OCI-LY7 (cell line): ENCODE measurements around the gene DNAH8. TPM values are rescaled to one million over a fixed set of nuclear protein-coding genes. Genes with fewer than 3 reads are reported as not detected.

Source experiments
- BruUV-seq: library from RNA; stranded (reverse); fragments of 400-500 nt; replicated peaks from 2 replicates; lab custom pipeline; 2021; lab: Mats Ljungman, UMichigan
- CTCF ChIA-PET: fragments of 300-600 bp; sonication (Branson Sonifier 250); formaldehyde crosslinking; loops from one replicate; lab custom pipeline; 2022; ENCODE audit warnings: antibody characterized with exemption; ENCODE audit not compliant: unreplicated experiment; lab: Charles Lee
- POLR2A ChIA-PET: fragments of 300-600 bp; sonication (Branson Sonifier 250); formaldehyde crosslinking; loops from one replicate; lab custom pipeline; 2022; ENCODE audit warnings: antibody characterized with exemption; lab: Charles Lee
- DNase-seq: peaks from one replicate; pipeline ENCODE4 v3.0.0-alpha.2; 2015; ENCODE audit warnings: low spot score
- H2AFZ ChIP-seq: fragments of 200-600 bp; sonication (generic), shearing (Covaris generic); 2 replicates; pipeline ENCODE4 v1.6.1; 2014; ENCODE audit warnings: mild to moderate bottlenecking, antibody characterized with exemption, low read length, moderate library complexity
- H3K27ac ChIP-seq: fragments of 200-600 bp; sonication (generic); 2 replicates; pipeline ENCODE4 v1.5.1; 2014; ENCODE audit warnings: mixed run types, low read depth, mild to moderate bottlenecking, moderate library complexity, low read length, inconsistent platforms; ENCODE audit not compliant: poor library complexity, severe bottlenecking
- H3K36me3 ChIP-seq: fragments of 200-600 bp; sonication (generic); 2 replicates; pipeline ENCODE4 v1.6.1; 2014; ENCODE audit warnings: mild to moderate bottlenecking, antibody characterized with exemption, low read length, moderate library complexity, mixed read lengths; ENCODE audit not compliant: insufficient read depth
- H3K4me1 ChIP-seq: fragments of 200-600 bp; sonication (generic); 2 replicates; pipeline ENCODE4 v1.5.1; 2014; ENCODE audit warnings: mild to moderate bottlenecking, low read length; ENCODE audit not compliant: insufficient read depth, poor library complexity, severe bottlenecking
- H3K4me2 ChIP-seq: fragments of 200-600 bp; sonication (generic); 2 replicates; pipeline ENCODE4 v1.6.1; 2014; ENCODE audit warnings: mild to moderate bottlenecking, low read length
- H3K4me3 ChIP-seq: fragments of 200-600 bp; sonication (generic); 2 replicates; pipeline ENCODE4 v1.5.1; 2014; ENCODE audit warnings: mild to moderate bottlenecking, low read depth, low read length; ENCODE audit not compliant: poor library complexity, severe bottlenecking
- H3K79me2 ChIP-seq: fragments of 200-600 bp; sonication (generic); 2 replicates; pipeline ENCODE4 v1.6.1; 2016; ENCODE audit warnings: low read depth, mild to moderate bottlenecking, low read length, moderate library complexity, mixed read lengths; ENCODE audit not compliant: insufficient read depth
- H3K9me2 ChIP-seq: fragments of 200-600 bp; sonication (generic); 2 replicates; pipeline ENCODE4 v1.6.1; 2016; ENCODE audit warnings: mild to moderate bottlenecking, low read length, mixed read lengths; ENCODE audit not compliant: insufficient read depth
- H3K9me3 ChIP-seq: fragments of 200-600 bp; sonication (generic); 2 replicates; pipeline ENCODE4 v1.6.1; 2014; ENCODE audit warnings: mild to moderate bottlenecking, mixed run types, low read length, mixed read lengths
- H4K20me1 ChIP-seq: fragments of 200-600 bp; sonication (generic); 2 replicates; pipeline ENCODE4 v1.6.1; 2014; ENCODE audit warnings: mild to moderate bottlenecking, antibody characterized with exemption, low read length, moderate library complexity, mixed read lengths; ENCODE audit not compliant: insufficient read depth
- EZH2phosphoT487 ChIP-seq: fragments of 200-600 bp; sonication (generic); IDR thresholded peaks from 2 replicates; pipeline ENCODE4 v1.6.1; 2018; ENCODE audit warnings: low read depth, borderline replicate concordance, mild to moderate bottlenecking, mixed run types, antibody characterized with exemption, low read length, moderate library complexity, mixed read lengths
- intact Hi-C: fragments of 100-400 bp; cut with micrococcal nuclease; formaldehyde crosslinking; loops from one replicate; pipeline ENCODE4 v1.10.0; 2022; ENCODE audit not compliant: unreplicated experiment
- total RNA-seq, 2 experiments: library from RNA; depleted of rRNA in 1 of 2; stranded (reverse); fragments of >200 nt in 1 of 2; shearing (Covaris generic) in 1 of 2; gene quantifications; 2 replicates each; pipeline ENCODE4 v1.2.3, GENCODE V29; 2014 to 2022
- TF ChIP-seq, protein P1 (sequence below): fragments of 200-600 bp; sonication (generic); conservative IDR thresholded peaks from 2 replicates; pipeline ENCODE4 v1.5.1; 2014; ENCODE audit warnings: mild to moderate bottlenecking, antibody characterized with exemption, low read length, moderate library complexity, mixed read lengths

The DNAH8 gene
- total RNA-seq, 2 experiments from 2014 or later = not detected

DNA sequence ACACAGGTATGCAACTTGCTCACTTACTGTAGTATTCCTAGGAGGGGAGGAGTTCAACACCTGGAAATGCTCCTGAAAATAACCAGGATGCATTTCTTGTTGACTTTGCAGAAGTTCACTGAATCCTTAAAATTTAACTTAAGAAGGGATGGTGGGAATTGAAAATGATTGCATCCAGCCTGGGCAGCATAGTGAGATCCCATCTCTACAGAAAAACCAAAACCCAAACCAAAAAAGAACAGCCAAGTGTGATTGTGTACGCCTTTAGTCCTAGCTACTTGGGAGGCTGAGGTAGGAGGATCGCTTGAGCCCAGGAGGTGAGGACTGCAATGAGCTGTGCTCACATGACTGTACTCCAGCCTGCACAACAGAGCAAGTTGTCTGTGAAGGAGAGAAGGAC is 1.7 kb downstream of the DNAH8 start:
- no peak overlapping the region for H2AFZ ChIP-seq
- H3K9me3 ChIP-seq = no peaks in the 10 kb centered on the region
- no peak for DNase-seq
- H3K36me3 ChIP-seq = no peaks in the 10 kb centered on the region
- no peak overlapping the region for H3K4me2 ChIP-seq
- ChIA-PET POLR2A (interaction anchor here (0.6 kb wide), 1 partner anchor 69 kb away, joined by 3 read pairs; no protein-coding TSS in a partner anchor), CTCF (no interaction called here)
- H3K4me1 ChIP-seq = no peaks in the 10 kb centered on the region
- intact Hi-C loops = no loop called here
- BruUV-seq = no TSS peak
- H3K4me3 ChIP-seq = no peak overlapping the region
- H3K9me2 ChIP-seq = no peaks in the 10 kb centered on the region
- H3K27ac ChIP-seq = no peak overlapping the region
- H4K20me1 ChIP-seq = no peaks in the 10 kb centered on the region
- TF ChIP-seq EZH2phosphoT487 = no peak
- TF ChIP-seq, protein P1, sequence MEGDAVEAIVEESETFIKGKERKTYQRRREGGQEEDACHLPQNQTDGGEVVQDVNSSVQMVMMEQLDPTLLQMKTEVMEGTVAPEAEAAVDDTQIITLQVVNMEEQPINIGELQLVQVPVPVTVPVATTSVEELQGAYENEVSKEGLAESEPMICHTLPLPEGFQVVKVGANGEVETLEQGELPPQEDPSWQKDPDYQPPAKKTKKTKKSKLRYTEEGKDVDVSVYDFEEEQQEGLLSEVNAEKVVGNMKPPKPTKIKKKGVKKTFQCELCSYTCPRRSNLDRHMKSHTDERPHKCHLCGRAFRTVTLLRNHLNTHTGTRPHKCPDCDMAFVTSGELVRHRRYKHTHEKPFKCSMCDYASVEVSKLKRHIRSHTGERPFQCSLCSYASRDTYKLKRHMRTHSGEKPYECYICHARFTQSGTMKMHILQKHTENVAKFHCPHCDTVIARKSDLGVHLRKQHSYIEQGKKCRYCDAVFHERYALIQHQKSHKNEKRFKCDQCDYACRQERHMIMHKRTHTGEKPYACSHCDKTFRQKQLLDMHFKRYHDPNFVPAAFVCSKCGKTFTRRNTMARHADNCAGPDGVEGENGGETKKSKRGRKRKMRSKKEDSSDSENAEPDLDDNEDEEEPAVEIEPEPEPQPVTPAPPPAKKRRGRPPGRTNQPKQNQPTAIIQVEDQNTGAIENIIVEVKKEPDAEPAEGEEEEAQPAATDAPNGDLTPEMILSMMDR = no peak
- no peaks in the 10 kb centered on the region for H3K79me2 ChIP-seq

DNA sequence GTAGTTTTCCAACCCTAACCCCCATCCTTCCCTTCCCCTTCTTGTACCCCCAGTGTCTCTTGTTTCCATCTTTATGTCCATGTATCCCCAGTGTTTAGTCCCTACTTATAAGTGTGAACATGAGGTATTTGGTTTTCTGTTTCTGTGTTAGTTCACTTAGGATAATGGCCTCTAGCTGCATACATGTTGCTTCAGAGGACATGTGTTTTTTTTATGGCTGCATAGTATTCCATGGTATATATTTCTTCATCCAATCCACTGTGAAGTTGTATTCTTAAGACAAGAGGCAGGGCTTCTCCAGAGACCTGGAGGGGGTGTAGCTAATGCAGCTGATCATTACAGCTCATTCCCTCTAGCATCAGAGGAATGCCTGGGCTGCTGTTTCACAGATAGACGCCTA is 4.2 kb downstream of the DNAH8 start:
- TF ChIP-seq, protein P1 = no peak
- TF ChIP-seq EZH2phosphoT487 = no peak
- POLR2A ChIA-PET = no interaction called here
- intact Hi-C loops = no loop called here
- Histone ChIP-seq H2AFZ (no peak overlapping the region), H3K9me2 (no peaks in the 10 kb centered on the region), H3K36me3 (no peaks in the 10 kb centered on the region), H3K4me2 (no peak overlapping the region), H3K9me3 (no peaks in the 10 kb centered on the region), H3K27ac (no peak overlapping the region), H4K20me1 (no peaks in the 10 kb centered on the region), H3K4me1 (no peaks in the 10 kb centered on the region), H3K79me2 (no peaks in the 10 kb centered on the region), H3K4me3 (no peak overlapping the region)
- BruUV-seq = no TSS peak
- CTCF ChIA-PET = no interaction called here
- no peak for DNase-seq

DNA sequence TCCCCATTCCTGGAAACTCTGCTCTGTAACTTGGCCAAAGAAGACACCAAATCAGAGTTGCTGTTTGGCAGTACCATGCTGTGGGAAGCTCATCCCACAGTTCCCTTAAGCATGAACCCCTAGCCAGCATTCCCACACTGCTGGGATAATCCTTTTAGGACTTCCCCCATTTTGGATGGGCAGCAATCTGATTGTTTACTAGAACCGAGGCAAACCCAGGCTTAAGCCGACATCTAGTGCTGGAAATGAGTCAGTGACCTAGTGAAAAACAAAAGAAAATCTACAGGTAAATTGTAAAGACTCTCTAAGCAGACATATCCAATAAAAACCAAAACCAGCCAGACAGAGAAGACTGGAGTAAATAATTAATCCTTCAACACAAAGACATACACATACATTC is 5.2 kb downstream of the DNAH8 start:
- Histone ChIP-seq H3K79me2 (no peaks in the 10 kb centered on the region), H3K4me1 (no peaks in the 10 kb centered on the region), H3K4me3 (no peak overlapping the region), H3K4me2 (no peak overlapping the region), H2AFZ (no peak overlapping the region), H3K36me3 (no peaks in the 10 kb centered on the region), H4K20me1 (no peaks in the 10 kb centered on the region), H3K9me3 (no peaks in the 10 kb centered on the region), H3K9me2 (no peaks in the 10 kb centered on the region), H3K27ac (no peak overlapping the region)
- ChIA-PET CTCF (no interaction called here), POLR2A (interaction anchor here (0.6 kb wide), 1 partner anchor 13 kb away, joined by 4 read pairs; no protein-coding TSS in a partner anchor)
- no TSS peak for BruUV-seq
- TF ChIP-seq EZH2phosphoT487 = no peak
- TF ChIP-seq, protein P1 = 0 out of 2 replicates have a peak, but pooled peaks have one; percentile 33
- intact Hi-C loops = no loop called here
- DNase-seq = no peak
